NCI-H146 treated with DMSO at 0.1 percent for 48 hours (cell line): ENCODE measurements around the gene ERBB4.
"Not testable (repeated sequence)": the region's sequence is repeated elsewhere in the genome, so short reads cannot be mapped to it uniquely, and the experiment has no call there.

Source experiments
- DNase-seq: peaks from one replicate; lab custom pipeline; 2025; ENCODE audit not compliant: unreplicated experiment; lab: John Stamatoyannopoulos, UW

Gene ERBB4

DNA sequence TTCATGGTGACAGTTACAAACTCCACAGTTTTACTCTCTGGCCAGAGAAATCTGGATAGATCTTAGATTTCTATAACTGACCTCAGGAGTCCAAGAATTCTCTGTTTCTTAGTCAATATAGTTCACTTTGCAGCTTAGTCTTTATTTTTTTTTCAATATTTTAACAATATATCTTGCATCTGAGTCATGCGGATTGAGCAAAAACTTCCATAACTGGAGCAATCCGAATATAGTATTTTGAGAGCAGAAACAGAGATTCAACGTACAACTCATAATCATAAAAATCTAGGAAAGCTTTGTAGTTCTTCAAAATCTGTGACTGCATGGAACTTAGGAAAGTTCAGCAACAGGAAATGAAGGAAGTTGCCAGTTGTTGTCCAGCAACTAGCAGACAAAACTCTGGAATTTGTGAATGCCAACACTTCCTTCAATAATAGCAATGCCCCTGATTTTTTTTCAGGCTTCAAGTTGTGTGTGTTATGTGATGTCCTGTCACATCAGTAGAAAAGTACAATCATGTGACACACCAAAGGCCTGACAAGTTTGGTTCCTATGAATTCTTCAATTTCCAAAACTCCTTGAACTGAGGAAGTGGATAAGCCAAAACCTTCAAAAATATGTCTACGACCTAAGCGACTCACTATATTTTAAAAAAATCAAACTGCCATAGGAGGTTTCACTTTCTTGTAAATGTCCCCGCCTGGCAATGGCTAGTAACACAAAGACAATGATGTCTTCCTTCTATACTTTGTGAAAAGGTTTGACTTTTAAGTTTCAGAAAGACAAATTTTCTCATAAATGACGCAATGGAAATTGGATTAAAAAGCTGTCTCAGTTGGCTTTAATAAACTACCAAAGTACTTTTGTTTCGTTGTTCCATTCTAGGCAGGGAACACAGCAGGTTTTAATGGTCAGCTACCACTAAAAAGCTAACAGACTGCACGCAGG, 510.6 kb downstream of the ERBB4 start:
- DNase-seq = no peak

- no peak for DNase-seq
Measured at GRCh38 chr2:212024040-212024439, 514.6 kb downstream of the ERBB4 start.

DNA sequence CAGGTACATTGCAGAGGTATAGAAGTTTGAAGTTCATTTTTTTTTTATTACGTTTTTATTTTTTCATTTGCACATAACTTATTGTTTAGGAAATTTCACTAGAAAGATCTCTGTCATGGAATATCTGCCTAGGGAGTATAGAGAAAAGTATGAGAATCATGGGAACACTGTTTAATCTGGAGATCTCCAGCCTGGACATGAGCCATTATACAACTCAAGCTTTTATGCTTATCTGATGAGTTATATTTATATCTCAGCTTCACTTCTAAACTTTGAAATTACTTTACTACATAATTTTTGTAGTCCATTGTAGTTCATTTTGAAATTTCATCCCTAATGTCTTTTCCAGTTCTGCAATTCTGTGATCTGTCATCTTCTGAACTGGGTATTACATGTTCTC, 515.6 kb downstream of the ERBB4 start:
- no peak for DNase-seq

GRCh38 chr2:212021947-212022346, 516.7 kb downstream of the ERBB4 start:
- DNase-seq = no peak

DNA sequence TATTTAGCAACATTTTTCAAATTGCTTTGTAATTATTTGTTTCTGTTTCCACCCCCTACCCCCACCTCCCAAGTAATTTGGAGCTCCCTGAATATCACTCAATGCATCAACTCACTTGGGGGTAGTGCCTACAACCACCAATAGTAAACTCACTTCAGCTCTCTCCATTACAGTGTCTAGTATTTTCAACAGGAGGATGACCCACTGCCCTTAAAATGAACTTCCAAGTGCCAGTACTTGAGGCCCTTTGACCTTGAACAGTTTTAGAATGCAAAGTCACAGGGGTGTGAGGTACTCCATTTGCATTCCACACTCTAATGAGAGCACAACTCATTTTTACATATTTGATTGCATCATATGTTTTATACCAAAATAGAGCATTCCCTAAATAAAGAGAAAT, 523.0 kb downstream of the ERBB4 start:
- no peak for DNase-seq

- no peak for DNase-seq
Measured at GRCh38 chr2:212013626-212014025, 525.0 kb downstream of the ERBB4 start.

- not testable (repeated sequence) for DNase-seq
Measured at GRCh38 chr2:212010305-212010704, 528.3 kb downstream of the ERBB4 start.

- no peak for DNase-seq
Measured at GRCh38 chr2:212007972-212008371, 530.6 kb downstream of the ERBB4 start.

GRCh38 chr2:212005085-212005671, 533.4 kb downstream of the ERBB4 start:
- no peak for DNase-seq

GRCh38 chr2:212001325-212001724, 537.3 kb downstream of the ERBB4 start:
- no peak for DNase-seq

GRCh38 chr2:211996857-211997256, 541.7 kb downstream of the ERBB4 start:
- no peak for DNase-seq

GRCh38 chr2:211994806-211995205, 543.8 kb downstream of the ERBB4 start:
- DNase-seq = no peak

DNA sequence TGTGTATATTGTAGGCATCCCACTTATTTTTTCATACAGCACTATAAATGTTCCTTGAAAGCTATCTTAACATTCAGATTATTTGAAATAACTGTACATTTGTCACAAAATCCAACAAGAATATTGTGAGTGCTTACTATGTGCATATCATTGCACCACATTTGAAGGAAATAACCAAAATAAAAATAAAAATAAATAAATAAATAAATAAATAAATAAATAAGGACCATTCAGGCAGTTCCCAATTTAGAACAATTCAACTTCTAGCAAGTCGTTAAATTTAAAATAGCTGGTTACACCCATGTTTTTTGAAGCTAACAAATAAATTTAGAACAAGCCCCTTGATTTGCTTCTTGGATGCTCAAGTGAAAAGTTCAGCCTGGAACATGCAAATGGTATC, 548.3 kb downstream of the ERBB4 start:
- no peak for DNase-seq

DNA sequence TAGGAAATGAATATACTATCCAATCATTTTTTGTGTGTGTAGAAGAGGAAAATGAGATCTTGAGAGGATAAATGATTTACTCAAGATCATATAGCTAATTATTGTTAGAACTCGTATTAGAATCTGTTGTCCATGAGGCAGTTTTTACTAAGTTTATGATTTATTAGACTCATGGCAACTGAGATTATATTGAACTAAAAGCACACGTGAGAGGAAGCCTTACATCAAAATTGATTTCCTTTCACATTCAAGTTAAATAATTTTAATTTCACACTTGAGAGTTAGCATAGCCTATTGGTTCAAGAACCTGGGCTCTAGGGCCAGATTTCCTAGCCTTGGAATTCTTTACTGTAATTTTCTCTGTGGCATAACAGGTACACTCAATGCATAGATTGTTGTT, 552.3 kb downstream of the ERBB4 start:
- DNase-seq = no peak

- DNase-seq = no peak
Measured at GRCh38 chr2:211985393-211985792, 553.2 kb downstream of the ERBB4 start.

- no peak for DNase-seq
Measured at GRCh38 chr2:211982162-211982561, 556.4 kb downstream of the ERBB4 start.

- DNase-seq = no peak
Measured at GRCh38 chr2:211981451-211981850, 557.2 kb downstream of the ERBB4 start.

DNA sequence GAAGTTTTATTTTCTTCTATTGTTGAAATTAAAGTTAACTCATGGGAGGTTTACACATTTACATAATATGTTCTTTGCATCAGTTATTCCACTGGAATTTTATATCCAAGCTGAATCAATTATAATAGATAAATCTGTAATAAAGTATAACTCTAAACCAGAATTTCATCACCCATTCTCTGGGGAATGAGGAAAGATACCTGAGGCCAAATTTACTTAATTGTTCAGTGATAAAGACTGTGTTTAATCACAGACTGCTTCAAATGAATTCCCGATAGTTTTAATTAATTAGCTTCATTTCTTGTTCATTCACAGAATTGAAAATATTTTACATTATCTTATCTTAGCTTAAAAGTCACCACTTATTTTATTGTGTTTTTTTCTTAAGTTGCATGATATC, 562.5 kb downstream of the ERBB4 start:
- DNase-seq = no peak

DNA sequence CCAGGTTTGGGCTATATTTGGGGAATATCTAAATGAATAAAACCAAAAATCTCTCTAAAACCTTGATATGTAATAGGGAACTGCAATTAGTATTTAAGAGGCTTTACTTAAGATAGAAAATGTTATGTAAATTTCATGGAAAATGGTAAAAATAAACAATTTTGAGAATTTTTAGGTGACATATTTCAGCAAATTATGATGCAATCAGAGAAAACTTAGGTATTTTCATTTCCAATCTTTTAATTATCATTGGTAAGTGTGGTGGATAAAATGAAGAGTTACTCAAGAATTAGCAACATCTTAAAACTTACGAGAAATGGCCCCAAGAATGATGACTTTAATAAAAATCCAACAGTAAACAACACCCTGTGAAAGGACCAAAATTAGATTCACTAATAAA, 571.4 kb downstream of the ERBB4 start:
- DNase-seq = no peak

GRCh38 chr2:211963969-211964368, 574.6 kb downstream of the ERBB4 start:
- DNase-seq = no peak

- DNase-seq = no peak
Measured at GRCh38 chr2:211957799-211958198, 580.8 kb downstream of the ERBB4 start.

DNA sequence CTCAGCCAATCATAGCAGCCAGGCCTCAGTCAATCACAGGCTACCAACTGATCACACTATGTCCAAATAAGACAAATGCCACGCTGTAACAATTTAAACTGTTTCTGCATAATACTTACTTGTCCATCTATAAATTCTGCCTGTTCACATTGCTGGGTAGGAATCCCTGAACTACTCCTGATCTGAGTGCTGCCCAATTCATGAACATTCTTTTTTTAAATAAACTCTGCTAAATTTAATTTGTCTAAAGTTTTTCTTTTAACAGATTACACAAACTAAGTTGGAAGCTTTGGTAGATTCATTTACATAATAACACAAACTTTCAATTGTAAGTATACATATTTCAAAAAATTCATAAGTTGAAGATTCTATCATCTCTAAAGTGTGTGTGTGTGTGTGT, 583.0 kb downstream of the ERBB4 start:
- no peak for DNase-seq

GRCh38 chr2:211948932-211949331, 589.7 kb downstream of the ERBB4 start:
- no peak for DNase-seq
